ENCODE measurements around the gene BCAR1.
"Not testable (repeated sequence)": the region's sequence is repeated elsewhere in the genome, so short reads cannot be mapped to it uniquely, and the experiment has no call there.

Gene BCAR1

DNA sequence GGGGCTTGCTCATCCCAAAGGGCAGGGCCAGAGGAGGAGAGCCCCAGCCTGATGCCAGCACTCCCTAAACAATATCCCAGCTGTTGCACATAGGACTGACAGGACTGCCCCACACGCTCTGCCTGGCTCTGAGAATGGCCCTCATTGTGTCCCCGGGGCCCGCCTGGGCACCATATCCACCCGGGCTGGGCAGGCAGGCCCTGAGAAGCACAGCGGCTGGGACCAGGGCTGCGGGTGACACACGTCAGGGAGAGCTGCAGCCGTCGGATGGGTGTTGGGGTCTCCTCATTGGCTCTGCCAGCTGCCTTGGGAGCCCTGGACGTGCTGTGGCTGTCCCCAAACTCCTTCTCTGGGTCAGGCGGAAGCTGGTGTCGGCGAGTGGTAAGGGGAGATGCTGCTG is 4.2 kb downstream of the BCAR1 start:
- Histone ChIP-seq H3K36me3 (ENCODE audit: control insufficient read depth in 2 of 2, insufficient read depth in 2 of 2, low read length in 2 of 2) (peaks cover 0 to 5% of the 10 kb centered on the region in 2 donors), H3K9me3 (ENCODE audit: control insufficient read depth in 2 of 2, low read length in 2 of 2) (no peaks in the 10 kb centered on the region), H3K9ac (ENCODE audit: low read depth in 1 of 2, low read length in 2 of 2) (no peak overlapping the region), H3K27me3 (ENCODE audit: control insufficient read depth in 2 of 2, insufficient read depth in 2 of 2, low read length in 2 of 2) (peaks cover 0 to 1% of the 10 kb centered on the region in 2 donors), H3K27ac (ENCODE audit: low read depth in 2 of 2, low read length in 2 of 2) (peak overlapping the region; percentile 35 to 95), H3K4me1 (ENCODE audit: control insufficient read depth in 2 of 2, insufficient read depth in 2 of 2, low read length in 2 of 2) (peaks cover 54 to 67% of the 10 kb centered on the region in 2 donors), H3K4me3 (ENCODE audit: low read length in 2 of 2) (no peak overlapping the region)

DNA sequence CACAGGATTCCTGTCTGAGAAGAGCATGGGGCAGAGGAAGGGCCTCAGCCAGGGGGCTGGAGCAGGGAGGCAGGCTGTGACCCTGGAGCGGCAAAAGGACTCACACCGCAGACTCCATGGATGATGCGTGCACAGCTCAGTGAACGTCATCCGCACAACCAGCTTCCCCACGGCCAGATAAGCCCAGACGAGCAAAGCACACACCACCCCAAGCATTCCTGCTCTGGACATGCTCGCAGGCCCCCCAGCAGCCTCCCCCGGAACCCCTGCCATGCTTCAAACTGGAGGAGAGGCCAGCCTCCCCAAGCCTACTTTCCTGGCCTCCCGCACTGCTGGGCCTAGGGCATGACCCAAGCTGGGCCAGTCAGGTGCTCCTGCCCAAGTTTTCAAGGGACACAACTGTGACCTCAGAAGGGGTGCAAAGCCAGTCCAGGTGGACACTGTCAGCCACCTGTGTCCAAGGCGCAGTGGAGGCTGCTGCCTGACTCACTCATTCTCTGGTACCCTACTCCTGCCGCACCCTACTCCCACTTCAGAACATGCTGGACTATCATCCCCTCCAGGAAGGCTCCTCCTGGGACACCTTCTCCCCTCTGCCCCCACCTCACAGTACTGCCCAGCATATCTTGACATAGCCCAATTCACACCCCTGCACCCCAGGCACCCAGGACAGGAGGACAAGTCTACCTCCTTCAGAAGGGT is 4.8 kb downstream of the BCAR1 start:
- Histone ChIP-seq H3K4me1 (ENCODE audit: control insufficient read depth in 2 of 2, insufficient read depth in 2 of 2, low read length in 2 of 2) (peaks cover 49 to 61% of the 10 kb centered on the region in 2 donors), H3K9me3 (ENCODE audit: control insufficient read depth in 2 of 2, low read length in 2 of 2) (no peaks in the 10 kb centered on the region), H3K36me3 (ENCODE audit: control insufficient read depth in 2 of 2, insufficient read depth in 2 of 2, low read length in 2 of 2) (peaks cover 2 to 11% of the 10 kb centered on the region in 2 donors), H3K4me3 (ENCODE audit: low read length in 2 of 2) (no peak overlapping the region), H3K27me3 (ENCODE audit: control insufficient read depth in 2 of 2, insufficient read depth in 2 of 2, low read length in 2 of 2) (no peaks in the 10 kb centered on the region), H3K27ac (ENCODE audit: low read depth in 2 of 2, low read length in 2 of 2) (peak overlapping the region in 1 of 2 donors; percentile 77), H3K9ac (ENCODE audit: low read depth in 1 of 2, low read length in 2 of 2) (no peak overlapping the region)

DNA sequence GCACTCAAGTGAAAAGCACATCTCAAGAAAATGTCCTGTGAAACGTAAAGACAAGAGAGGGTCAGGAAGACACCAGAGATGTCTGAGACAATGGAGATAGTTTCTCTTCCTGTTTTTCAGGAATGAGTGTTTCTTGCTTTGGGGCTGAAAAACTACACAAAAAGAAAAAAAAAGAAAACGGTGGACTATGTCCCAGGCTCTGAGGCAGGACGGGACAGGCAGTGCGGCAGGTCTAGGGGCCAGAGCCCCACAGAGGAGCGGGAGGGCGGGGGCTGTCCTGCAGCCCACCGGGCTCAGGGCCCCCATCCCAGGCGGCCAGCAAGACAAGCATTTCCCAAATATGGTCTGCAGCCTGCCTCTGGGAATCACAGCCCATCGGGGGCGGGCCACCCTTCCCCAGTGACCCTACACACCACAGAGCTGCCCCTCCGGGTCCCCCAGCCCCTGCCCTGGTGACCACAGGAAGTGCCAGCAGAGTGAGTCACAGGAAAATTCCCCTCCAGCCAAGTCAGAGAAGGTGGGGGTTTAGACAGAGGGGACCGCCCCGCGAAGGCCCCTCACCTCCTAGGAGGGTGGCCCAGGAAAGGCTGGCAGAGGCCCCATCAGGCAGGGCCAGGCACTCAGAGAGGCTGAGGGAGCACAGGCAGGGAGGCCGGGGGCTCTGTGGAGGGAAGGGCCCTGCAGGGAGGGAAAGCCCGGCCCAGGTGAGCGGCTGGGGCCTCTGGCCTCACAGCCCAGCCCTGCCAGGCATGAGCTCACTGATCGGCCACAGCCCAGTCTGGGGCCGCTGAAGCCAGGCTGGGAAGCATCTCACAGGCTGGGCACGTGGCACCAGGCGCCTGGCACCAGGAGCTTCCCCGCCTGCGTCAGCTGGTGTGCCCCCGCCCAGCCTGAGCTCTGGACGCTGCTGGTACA is 6.3 kb downstream of the BCAR1 start:
- peaks cover 49 to 59% of the 10 kb centered on the region in 2 donors for H3K4me1 ChIP-seq (ENCODE audit: control insufficient read depth in 2 of 2, insufficient read depth in 2 of 2, low read length in 2 of 2)
- peak overlapping the region; percentile 70 to 77 for H3K27ac ChIP-seq (ENCODE audit: low read depth in 2 of 2, low read length in 2 of 2)
- H3K27me3 ChIP-seq (ENCODE audit: control insufficient read depth in 2 of 2, insufficient read depth in 2 of 2, low read length in 2 of 2), result no peaks in the 10 kb centered on the region
- peak overlapping the region in 1 of 2 donors; percentile 52 for H3K9ac ChIP-seq (ENCODE audit: low read depth in 1 of 2, low read length in 2 of 2)
- H3K9me3 ChIP-seq (ENCODE audit: control insufficient read depth in 2 of 2, low read length in 2 of 2), result no peaks in the 10 kb centered on the region
- H3K4me3 ChIP-seq (ENCODE audit: low read length in 2 of 2), result no peak overlapping the region
- peaks cover 16 to 23% of the 10 kb centered on the region in 2 donors for H3K36me3 ChIP-seq (ENCODE audit: control insufficient read depth in 2 of 2, insufficient read depth in 2 of 2, low read length in 2 of 2)

DNA sequence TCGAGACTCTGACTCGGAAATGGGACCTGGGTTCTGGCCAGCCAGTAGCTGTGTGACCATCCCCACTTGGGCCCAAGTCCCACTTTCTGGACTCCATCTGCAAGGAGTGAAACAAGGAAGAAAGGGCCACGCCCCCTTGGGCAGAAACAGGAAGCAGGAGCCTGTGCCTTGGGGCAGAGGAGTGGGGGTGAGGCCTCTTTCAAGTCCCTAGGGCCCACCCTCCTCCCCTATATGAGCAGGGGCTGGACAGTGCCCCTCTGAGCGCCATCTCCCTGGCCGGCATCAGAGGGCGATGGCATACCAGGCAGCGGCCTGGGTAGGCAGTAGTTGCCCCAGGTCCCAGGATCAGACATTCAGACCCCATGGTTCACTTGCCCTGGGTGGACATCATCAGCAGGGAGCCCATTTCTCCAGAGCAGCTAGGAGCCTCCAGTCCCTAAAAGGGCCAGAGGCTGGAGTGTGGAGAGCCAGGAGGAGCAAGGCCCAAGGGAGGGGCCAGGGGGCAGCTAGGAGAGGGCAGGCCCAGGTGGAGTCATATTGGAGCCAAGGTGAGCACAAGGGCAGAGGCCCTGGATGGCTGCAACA is 7.1 kb downstream of the BCAR1 start:
- Histone ChIP-seq H3K9ac (ENCODE audit: low read depth in 1 of 2, low read length in 2 of 2) (peak overlapping the region; percentile 2 to 49), H3K4me1 (ENCODE audit: control insufficient read depth in 2 of 2, insufficient read depth in 2 of 2, low read length in 2 of 2) (peaks cover 43 to 52% of the 10 kb centered on the region in 2 donors), H3K27ac (ENCODE audit: low read depth in 2 of 2, low read length in 2 of 2) (peak overlapping the region; percentile 70 to 77), H3K9me3 (ENCODE audit: control insufficient read depth in 2 of 2, low read length in 2 of 2) (no peaks in the 10 kb centered on the region), H3K4me3 (ENCODE audit: low read length in 2 of 2) (no peak overlapping the region), H3K36me3 (ENCODE audit: control insufficient read depth in 2 of 2, insufficient read depth in 2 of 2, low read length in 2 of 2) (peaks cover 20 to 23% of the 10 kb centered on the region in 2 donors), H3K27me3 (ENCODE audit: control insufficient read depth in 2 of 2, insufficient read depth in 2 of 2, low read length in 2 of 2) (no peaks in the 10 kb centered on the region)

DNA sequence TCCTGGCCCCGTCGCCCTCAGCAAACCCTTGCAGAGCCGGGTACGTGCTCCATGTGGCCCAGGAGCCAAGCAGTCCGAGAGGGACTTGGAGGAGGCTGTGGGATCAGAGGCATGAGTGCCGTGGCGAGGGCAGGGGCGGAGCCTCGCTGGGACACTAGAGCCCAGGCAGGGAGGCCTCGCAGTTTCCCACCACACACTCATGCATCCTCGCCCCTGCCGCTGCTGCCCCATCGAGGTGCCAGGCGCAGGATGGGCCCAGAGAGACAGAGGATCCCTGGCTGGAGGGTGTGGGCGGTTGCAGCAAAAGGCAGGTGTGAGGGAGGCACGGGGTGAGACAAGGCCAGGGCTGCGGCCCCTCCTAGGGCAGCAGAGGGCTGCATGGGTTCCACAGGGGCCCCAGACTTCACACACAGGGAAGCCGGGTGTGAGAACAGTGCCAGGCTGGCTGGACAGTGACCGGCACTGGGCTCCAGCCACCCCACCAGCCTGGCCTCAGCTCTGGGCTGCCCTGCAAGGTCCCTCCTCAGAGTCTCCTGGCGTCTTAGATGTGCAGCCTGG is 7.7 kb downstream of the BCAR1 start:
- H3K9ac ChIP-seq (ENCODE audit: low read depth in 1 of 2, low read length in 2 of 2), result no peak overlapping the region
- no peak overlapping the region for H3K27ac ChIP-seq (ENCODE audit: low read depth in 2 of 2, low read length in 2 of 2)
- H3K4me3 ChIP-seq (ENCODE audit: low read length in 2 of 2), result no peak overlapping the region
- no peaks in the 10 kb centered on the region for H3K9me3 ChIP-seq (ENCODE audit: control insufficient read depth in 2 of 2, low read length in 2 of 2)
- H3K36me3 ChIP-seq (ENCODE audit: control insufficient read depth in 2 of 2, insufficient read depth in 2 of 2, low read length in 2 of 2), result peaks cover 20 to 23% of the 10 kb centered on the region in 2 donors
- peaks cover 39 to 46% of the 10 kb centered on the region in 2 donors for H3K4me1 ChIP-seq (ENCODE audit: control insufficient read depth in 2 of 2, insufficient read depth in 2 of 2, low read length in 2 of 2)
- H3K27me3 ChIP-seq (ENCODE audit: control insufficient read depth in 2 of 2, insufficient read depth in 2 of 2, low read length in 2 of 2), result no peaks in the 10 kb centered on the region

DNA sequence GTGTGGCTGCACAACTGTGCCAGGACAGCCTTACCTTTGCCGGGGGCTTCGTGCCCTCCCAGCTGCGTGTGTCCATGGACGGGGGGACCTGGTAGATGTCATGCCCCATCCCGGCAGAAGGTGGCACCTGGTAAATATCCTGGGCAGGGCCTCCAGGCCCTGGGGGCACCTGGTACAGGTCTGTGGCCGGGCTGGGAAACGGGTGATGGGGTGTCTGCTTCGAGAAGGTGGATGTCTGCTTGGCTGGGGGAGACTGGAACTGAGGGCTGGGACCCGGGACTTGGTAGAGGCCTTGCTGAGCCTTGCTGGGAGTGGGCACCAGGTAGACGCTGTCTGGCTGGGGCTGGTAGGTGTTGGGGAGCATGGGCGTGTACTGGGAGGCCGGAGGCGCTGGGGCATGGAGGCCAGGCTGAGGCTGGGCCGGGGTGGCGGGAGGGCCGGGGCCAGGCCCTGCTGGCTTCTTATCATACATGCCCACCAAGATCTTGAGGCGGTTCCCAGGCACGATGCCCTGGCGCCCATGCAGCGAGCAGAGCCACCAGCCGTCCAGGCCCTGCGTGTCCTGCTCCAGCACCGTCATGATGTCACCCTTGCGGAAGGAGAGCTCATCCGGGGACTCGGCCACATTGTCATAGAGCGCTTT is 8.9 kb downstream of the BCAR1 start:
- Histone ChIP-seq H3K4me1 (ENCODE audit: control insufficient read depth in 2 of 2, insufficient read depth in 2 of 2, low read length in 2 of 2) (peaks cover 31 to 35% of the 10 kb centered on the region in 2 donors), H3K36me3 (ENCODE audit: control insufficient read depth in 2 of 2, insufficient read depth in 2 of 2, low read length in 2 of 2) (peaks cover 20 to 23% of the 10 kb centered on the region in 2 donors)
- not testable (repeated sequence) for H3K27me3 ChIP-seq (ENCODE audit: control insufficient read depth in 2 of 2, insufficient read depth in 2 of 2, low read length in 2 of 2); H3K4me3 ChIP-seq (ENCODE audit: low read length in 2 of 2); H3K9me3 ChIP-seq (ENCODE audit: control insufficient read depth in 2 of 2, low read length in 2 of 2); H3K9ac ChIP-seq (ENCODE audit: low read depth in 1 of 2, low read length in 2 of 2); H3K27ac ChIP-seq (ENCODE audit: low read depth in 2 of 2, low read length in 2 of 2)

DNA sequence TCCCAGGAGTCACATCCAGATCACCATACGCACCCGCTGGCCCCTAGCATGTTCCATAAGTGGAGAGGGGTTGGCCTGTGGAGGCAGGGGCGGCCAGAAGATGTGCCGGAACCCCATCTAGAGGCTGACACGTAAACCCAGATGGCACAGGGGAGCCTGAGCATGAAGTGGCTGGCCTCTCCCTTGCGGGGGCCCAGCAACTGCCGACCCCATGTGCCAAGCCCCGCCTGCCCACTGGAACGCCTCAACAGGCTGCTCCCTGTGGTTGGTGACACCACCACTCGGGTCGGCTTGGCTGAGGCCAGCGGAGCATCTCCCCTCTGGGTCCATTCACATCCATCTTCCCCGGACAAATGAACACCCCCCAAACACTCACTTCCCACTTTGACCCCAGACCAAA is 9.5 kb downstream of the BCAR1 start:
- Histone ChIP-seq H3K27ac (ENCODE audit: low read depth in 2 of 2, low read length in 2 of 2) (no peak overlapping the region), H3K4me3 (ENCODE audit: low read length in 2 of 2) (no peak overlapping the region), H3K36me3 (ENCODE audit: control insufficient read depth in 2 of 2, insufficient read depth in 2 of 2, low read length in 2 of 2) (peaks cover 20 to 23% of the 10 kb centered on the region in 2 donors), H3K9ac (ENCODE audit: low read depth in 1 of 2, low read length in 2 of 2) (no peak overlapping the region), H3K27me3 (ENCODE audit: control insufficient read depth in 2 of 2, insufficient read depth in 2 of 2, low read length in 2 of 2) (no peaks in the 10 kb centered on the region), H3K9me3 (ENCODE audit: control insufficient read depth in 2 of 2, low read length in 2 of 2) (no peaks in the 10 kb centered on the region), H3K4me1 (ENCODE audit: control insufficient read depth in 2 of 2, insufficient read depth in 2 of 2, low read length in 2 of 2) (peaks cover 28 to 29% of the 10 kb centered on the region in 2 donors)

DNA sequence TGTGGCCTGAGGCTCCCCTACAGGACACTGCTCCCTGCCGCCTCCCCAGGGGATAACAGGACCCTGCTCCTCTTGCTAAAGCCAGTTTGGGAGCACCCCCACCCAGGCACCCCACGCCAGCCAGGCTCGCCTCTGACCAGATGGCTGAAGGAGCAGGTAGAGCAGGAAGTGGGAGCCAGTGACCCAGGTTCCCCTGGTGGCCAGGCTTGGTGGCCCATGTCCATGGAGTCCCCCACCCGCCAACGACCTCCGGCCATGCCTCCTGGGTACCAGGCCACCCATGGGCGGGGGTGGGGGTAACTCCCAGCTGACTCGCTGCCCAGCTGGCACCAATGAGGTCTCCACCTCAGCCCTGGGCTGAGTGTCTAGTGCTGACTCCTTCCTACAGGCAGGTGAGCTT is 10.0 kb downstream of the BCAR1 start:
- Histone ChIP-seq H3K9ac (ENCODE audit: low read depth in 1 of 2, low read length in 2 of 2) (no peak overlapping the region), H3K4me1 (ENCODE audit: control insufficient read depth in 2 of 2, insufficient read depth in 2 of 2, low read length in 2 of 2) (peaks cover 27 to 28% of the 10 kb centered on the region in 2 donors), H3K36me3 (ENCODE audit: control insufficient read depth in 2 of 2, insufficient read depth in 2 of 2, low read length in 2 of 2) (peaks cover 23% of the 10 kb centered on the region in 2 donors), H3K9me3 (ENCODE audit: control insufficient read depth in 2 of 2, low read length in 2 of 2) (no peaks in the 10 kb centered on the region), H3K4me3 (ENCODE audit: low read length in 2 of 2) (no peak overlapping the region), H3K27me3 (ENCODE audit: control insufficient read depth in 2 of 2, insufficient read depth in 2 of 2, low read length in 2 of 2) (no peaks in the 10 kb centered on the region), H3K27ac (ENCODE audit: low read depth in 2 of 2, low read length in 2 of 2) (no peak overlapping the region)

DNA sequence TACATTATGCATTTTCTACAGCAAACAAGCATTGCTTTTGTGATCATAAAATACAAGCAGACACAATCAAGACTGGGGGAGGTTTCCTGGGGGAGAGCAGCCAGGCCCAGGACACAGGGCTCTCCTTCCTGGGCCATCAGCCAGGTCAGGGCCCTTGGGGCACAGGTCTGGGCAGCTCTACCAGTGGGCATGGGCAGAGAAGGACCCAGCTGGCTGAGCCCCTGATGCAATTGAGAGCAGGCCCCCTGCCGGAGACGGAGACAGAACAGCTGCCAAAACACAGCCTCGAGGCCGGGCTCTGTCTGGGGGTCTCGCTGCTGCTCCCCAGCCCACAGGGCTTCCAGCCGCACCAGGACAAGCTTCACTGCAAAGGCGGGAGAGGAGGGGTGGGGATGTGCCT is 10.8 kb downstream of the BCAR1 start:
- not testable (repeated sequence) for H3K9ac ChIP-seq (ENCODE audit: low read depth in 1 of 2, low read length in 2 of 2)

More for the DNA sequence above, 10.8 kb downstream of the BCAR1 start:
- H3K27ac ChIP-seq (ENCODE audit: low read depth in 2 of 2, low read length in 2 of 2); H3K9me3 ChIP-seq (ENCODE audit: control insufficient read depth in 2 of 2, low read length in 2 of 2); H3K4me3 ChIP-seq (ENCODE audit: low read length in 2 of 2); H3K27me3 ChIP-seq (ENCODE audit: control insufficient read depth in 2 of 2, insufficient read depth in 2 of 2, low read length in 2 of 2): not testable (repeated sequence)
- Histone ChIP-seq H3K4me1 (ENCODE audit: control insufficient read depth in 2 of 2, insufficient read depth in 2 of 2, low read length in 2 of 2) (peaks cover 20 to 23% of the 10 kb centered on the region in 2 donors), H3K36me3 (ENCODE audit: control insufficient read depth in 2 of 2, insufficient read depth in 2 of 2, low read length in 2 of 2) (peaks cover 28 to 31% of the 10 kb centered on the region in 2 donors)
